Mammary epithelial cell (primary cell): ENCODE results near the gene LACRT.
"Not testable (repeated sequence)": the region's sequence is repeated elsewhere in the genome, so short reads cannot be mapped to it uniquely, and the experiment has no call there.

Source experiments
- EZH2 ChIP-seq: IDR thresholded peaks from 2 replicates; pipeline ENCODE4 v1.6.1; 2012; ENCODE audit warnings: low read length, inconsistent platforms, borderline replicate concordance
- TF ChIP-seq, protein P1 (sequence below), 2 donors: IDR thresholded peaks in 1 of 2; conservative IDR thresholded peaks in 1 of 2; 2 replicates each; pipeline ENCODE4 v1.5.1; 2011 to 2012; ENCODE audit warnings: inconsistent platforms in 2 of 2, low read length in 2 of 2, mild to moderate bottlenecking in 2 of 2, control low read depth in 1 of 2, low read depth in 1 of 2; ENCODE audit not compliant: insufficient read depth in 1 of 2; ENCODE audit errors: extremely low read depth in 1 of 2

- TF ChIP-seq, protein P1, sequence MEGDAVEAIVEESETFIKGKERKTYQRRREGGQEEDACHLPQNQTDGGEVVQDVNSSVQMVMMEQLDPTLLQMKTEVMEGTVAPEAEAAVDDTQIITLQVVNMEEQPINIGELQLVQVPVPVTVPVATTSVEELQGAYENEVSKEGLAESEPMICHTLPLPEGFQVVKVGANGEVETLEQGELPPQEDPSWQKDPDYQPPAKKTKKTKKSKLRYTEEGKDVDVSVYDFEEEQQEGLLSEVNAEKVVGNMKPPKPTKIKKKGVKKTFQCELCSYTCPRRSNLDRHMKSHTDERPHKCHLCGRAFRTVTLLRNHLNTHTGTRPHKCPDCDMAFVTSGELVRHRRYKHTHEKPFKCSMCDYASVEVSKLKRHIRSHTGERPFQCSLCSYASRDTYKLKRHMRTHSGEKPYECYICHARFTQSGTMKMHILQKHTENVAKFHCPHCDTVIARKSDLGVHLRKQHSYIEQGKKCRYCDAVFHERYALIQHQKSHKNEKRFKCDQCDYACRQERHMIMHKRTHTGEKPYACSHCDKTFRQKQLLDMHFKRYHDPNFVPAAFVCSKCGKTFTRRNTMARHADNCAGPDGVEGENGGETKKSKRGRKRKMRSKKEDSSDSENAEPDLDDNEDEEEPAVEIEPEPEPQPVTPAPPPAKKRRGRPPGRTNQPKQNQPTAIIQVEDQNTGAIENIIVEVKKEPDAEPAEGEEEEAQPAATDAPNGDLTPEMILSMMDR (conservative IDR thresholded peaks at IDR 0.05 in 1 of 2, IDR thresholded peaks at IDR 0.05 in 1 of 2; ENCODE audit: extremely low read depth in 1 of 2, insufficient read depth in 1 of 2, low read depth in 1 of 2, low read length in 2 of 2): not testable (repeated sequence)
- not testable (repeated sequence) for TF ChIP-seq EZH2
These were observed 30.4 kb upstream of the LACRT start for GRCh38 chr12:54665022-54665635.
